ENCODE results near the gene FUT1.
A peak's percentile ranks its signal among the peaks of the same experiment; 100 is the strongest.
"Not testable (repeated sequence)": the region's sequence is repeated elsewhere in the genome, so short reads cannot be mapped to it uniquely, and the experiment has no call there.

The FUT1 gene

GRCh38 chr19:48768171-48768753 lies 15.8 kb upstream of the FUT1 start:
- DNase-seq = not testable (repeated sequence)

GRCh38 chr19:48765816-48766215 lies 13.4 kb upstream of the FUT1 start:
- DNase-seq = not testable (repeated sequence)

DNA sequence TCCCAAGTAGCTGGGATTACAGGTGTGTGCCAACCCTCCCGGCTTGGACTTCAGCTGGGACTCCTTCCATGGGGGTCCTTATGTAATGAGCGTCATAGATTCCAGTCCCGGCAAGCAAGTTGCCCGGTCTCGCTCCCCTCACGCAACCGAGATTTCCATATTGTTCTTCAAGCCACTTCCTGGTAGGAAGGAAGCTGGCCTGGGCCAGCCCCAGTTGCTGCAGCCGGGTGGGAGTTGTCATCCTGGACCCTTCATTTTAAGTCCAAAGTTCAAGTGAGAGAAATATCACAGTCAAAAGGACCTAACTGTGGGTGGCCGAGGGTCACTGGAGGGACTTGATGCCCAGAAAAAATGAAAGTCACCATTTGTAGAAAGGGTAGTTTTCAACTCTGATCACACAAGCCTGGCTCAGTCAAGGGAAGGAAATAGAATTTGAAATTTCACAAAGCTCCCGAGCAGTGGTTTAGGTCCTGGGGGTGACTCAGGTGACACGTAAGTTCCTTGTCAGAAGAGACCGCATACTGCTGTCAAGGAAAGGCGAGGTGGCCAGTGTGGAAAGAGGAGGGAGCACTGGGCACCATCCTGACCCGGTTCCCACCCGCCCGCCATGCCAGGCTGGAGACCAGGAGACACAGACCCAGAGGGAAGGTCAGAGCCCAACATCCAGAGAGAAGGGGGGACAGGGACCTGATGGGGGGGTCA lies 8.2 kb upstream of the FUT1 start:
- DNase-seq = no peak

GRCh38 chr19:48757741-48758144 lies 5.3 kb upstream of the FUT1 start:
- no peak for DNase-seq

DNA sequence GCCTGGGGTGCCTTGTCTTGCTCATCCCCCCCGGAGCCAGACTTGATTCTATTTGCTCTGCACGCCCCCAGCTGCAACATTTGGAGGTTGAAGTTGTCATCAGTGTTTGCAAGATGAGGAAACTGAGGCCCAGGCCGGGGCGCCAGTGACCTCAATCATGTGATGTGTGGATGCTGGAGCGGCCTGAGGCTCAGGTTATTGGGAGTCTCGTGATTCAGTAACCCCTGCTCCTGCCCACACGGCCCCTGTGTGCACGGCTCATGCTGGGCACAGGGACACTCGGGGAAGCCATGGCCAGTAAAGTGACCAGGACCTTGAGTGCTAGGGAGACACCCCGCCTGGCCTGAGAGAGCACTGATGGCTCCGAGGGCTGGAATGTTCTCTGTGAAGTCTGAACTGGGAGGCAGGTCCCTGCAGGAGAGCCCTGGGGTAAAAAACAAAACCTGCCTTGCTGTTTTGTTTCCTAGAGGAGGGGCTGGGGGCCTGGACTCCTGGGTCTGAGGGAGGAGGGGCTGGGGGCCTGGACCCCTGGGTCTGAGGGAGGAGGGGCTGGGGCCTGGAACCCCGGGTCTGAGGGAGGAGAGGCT lies 4.7 kb upstream of the FUT1 start:
- no peak for DNase-seq

DNA sequence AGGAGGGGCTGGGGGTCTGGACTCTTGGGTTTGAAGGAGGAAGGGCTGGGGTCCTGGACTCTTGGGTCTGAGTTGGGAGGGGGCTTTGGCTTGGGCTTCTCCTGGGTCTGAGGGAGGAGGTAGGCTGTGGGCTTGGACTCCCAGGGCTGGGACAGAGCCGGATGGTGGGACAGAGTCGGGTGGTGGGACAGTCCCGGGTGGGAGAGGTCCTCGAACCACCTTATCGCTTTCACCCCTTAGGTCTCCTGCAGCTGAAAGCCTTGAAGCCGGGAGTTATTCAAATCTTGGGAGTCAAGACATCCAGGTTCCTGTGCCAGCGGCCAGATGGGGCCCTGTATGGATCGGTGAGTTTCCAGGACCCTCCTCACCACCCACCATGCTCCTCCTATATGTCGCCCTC lies 4.2 kb upstream of the FUT1 start:
- DNase-seq = no peak

GRCh38 chr19:48756212-48756611 lies 3.8 kb upstream of the FUT1 start:
- DNase-seq = no peak

- DNase-seq = no peak
Observed at GRCh38 chr19:48755787-48756186, 3.3 kb upstream of the FUT1 start.

- no peak for DNase-seq
Observed at GRCh38 chr19:48755084-48755641, 2.7 kb upstream of the FUT1 start, which contains the start of gene FGF21. Gene FGF21, plus strand, starts transcription at chr19:48755524. Its CDS starts 713 bp downstream, at chr19:48756237.

DNA sequence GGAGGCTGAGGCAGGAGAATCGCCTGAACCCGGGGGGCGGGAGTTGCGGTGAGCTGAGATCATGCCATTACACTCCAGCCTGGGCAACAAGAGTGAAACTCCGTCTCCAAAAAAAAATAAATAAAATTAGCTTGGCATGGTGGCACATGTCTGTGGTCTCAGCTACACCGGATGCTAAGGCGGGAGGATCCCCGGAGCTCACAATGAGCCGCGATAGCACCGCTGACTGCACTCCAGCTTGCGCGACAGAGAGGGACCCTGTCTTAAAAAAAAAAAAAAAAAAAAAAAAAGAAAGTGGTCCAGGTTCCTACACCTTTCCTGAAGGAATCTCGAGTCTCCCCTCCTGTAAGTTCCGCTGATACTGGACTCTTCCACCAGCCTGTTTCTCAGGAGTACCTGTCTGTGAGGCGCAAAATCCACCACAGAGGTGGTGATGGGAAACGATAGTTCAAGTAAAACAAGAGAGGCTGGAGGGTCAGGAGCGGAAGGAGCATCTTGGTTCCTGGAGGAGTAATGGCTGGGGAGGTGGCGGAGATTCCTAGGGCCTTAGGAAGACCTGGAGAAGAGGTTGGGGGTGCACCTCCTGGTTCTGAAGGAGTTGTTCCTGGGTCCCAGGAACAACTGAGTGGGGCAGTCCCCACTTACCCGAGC lies 471 bp downstream of the FUT1 start:
- DNase-seq = peak in 1 of 14 donors; percentile 76

DNA sequence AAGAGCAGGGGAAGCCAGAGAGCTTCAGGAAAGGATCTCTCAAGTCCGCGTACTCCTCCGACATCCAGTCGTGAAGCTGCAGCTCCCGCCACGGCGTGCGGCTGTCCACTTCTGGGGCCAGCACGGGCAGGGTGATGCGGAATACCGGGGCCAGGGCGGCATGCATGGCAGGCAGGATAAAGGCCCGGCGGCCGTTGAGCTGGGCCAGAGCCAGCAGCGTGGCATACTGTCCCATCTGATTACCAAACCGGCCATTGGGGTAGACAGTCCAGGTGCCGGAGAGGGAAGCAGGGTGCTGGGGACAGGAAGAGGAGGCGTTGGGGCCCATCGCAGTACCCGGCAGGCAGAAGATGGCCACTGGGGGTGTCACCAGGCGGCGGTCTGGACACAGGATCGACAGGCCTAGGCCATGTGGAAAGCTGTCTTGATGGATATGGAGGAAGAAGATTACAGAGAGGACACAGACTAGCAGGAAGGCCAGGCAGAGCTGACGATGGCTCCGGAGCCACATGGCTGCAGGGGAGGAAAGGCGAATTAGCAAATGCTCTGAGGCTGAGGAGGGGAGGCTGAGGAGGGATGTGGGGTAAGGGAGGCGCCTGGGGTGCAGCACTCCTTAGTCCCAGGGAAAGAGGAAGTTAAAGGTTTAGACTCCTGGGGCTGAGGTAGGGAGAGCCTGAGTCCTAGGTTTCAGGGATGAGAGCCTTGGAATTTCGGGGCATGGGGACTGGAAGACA lies 1.5 kb downstream of the FUT1 start:
- DNase-seq = no peak

- no peak for DNase-seq
Observed at GRCh38 chr19:48750351-48750750, 2.1 kb downstream of the FUT1 start.

DNA sequence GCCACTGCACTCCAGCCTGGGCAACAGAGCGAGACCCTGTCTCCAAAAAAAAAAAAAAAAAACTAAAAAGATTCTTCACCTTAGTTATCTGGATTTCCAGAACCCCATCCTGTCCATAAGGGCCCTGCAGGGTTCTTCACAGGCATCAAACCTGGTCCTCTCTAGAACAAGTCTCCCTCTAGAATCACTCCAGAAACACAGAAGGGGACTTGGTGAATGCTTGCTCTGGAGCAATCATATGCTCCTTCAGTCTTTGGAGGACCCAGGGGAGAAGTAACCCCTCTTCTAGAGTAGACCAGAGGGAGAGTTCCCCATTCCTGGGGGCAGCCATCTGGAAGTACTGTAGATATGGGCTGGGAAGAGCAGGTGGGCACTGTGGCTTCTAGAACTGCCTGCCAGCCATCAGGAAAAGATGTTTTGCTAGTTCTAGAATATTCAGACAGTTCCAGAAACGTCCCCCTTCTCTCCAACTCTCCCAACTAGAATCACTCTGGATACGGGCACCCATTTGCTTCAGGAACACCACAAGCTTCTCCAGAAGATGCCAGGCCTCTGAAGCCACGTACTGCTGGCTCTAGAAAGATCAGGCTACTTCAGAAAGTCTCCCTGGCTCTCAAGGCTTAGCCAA lies 2.8 kb downstream of the FUT1 start:
- no peak for DNase-seq

GRCh38 chr19:48746738-48747575 lies 5.5 kb downstream of the FUT1 start, which contains the start of gene IZUMO1:
Gene IZUMO1, minus strand, starts transcription at chr19:48746909. Its CDS starts 1,050 bp downstream, at chr19:48745859.
- DNase-seq = peak in 13 of 14 donors; percentile 45 to 96 (median 70)

GRCh38 chr19:48746110-48746509 lies 6.3 kb downstream of the FUT1 start:
- no peak for DNase-seq

- peak in 9 of 14 donors; percentile 13 to 85 (median 20) for DNase-seq
Observed at GRCh38 chr19:48745208-48745995, 7.0 kb downstream of the FUT1 start.

DNA sequence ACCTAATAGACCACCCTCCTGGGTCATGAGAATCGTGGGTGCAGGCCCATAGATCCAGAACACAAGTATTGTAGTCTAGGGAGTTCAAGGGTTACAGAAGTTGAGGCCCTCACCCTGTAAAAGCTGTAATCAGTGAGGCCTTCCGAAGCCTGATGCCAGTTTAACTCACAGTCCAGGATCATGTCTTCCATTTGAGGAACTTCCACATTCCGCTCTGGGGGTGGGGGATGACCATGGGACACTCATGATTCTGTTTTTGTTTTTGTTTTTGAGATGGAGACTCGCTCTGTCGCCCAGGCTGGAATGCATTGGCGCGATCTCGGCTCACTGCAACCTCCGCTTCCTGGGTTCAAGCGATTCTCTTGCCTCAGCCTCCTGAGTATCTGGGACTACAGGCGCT lies 10.3 kb downstream of the FUT1 start:
- DNase-seq = no peak

DNA sequence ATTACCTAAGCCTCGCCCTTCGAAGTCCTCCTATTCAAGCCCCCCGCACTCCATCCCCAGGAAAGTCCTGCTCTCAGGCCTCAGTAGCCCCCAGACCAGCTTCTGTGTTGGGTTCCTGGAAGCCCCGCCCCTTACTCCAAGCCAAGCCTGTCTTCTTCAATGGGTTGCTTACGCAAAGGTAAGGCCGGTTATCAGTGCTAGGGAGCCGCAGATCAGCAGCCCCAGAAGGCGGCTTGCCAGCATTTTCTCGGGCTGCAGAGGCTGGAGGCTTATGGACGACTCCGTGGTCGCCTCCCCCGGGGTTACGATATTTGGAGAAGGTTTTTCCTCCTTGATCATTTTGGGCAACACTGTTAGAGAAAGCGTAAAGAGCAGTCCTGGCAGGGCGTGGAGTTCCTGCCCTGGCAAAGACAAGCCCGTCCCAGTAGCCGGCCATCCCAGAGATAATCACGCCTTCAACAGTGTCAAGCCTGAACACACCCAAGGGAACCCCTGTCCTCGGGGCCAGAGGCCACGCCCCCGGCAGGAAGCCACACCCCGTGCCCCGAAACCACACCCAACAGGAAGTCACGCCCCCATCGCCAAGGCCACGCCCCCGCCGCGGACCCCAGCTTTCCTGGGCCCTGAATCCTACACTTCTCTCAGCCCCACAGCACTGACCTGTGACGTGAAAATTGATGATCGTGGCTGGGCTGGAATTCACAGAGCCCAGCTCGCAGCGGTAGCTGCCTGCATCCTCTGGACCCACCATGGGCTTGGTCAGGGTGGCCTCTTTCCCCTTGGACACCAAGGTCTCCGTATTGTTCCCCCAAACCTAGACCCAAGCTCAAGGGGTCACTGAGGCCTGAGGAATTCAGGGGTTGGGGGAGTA lies 11.1 kb downstream of the FUT1 start:
- peak in 1 of 14 donors; percentile 72 for DNase-seq

Data from C1 segment of cervical spinal cord (tissue), 14 donors.